Measurements from ENCODE around the gene GNA12.

The GNA12 gene

DNA sequence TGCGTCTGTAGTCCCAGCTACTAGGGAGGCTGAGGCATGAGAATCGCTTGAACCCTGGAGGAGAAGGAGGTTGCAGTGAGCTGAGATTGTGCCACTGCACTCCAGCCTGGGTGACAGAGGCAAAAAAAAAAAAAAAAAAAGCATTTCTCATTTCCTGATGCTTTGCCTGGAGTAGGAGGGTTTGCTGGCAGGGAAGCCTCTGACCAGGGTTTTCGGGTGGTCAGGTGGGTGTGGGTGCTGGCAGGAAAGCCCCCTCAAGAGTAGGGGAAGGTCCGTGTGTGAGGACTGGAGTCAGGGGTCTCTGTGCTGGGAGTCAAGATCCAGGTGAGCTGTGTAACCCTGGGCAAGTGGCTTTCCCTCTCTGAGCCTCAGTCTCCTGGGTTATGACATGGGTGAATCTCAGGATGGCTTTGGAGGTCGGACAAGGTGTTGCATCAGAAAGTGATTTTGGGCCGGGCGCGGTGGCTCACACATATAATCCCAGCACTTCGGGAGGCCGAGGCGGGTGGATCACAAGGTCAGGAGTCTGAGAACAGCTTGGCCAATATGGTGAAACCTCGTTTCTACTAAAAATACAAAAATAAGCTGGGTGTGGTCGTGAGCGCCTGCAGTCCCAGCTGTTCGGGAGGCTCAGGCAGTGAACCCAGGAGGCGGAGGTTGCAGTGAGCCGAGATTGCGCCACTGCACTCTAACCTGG, 152.9 kb downstream of the GNA12 start:
- TF ChIP-seq, protein P1, sequence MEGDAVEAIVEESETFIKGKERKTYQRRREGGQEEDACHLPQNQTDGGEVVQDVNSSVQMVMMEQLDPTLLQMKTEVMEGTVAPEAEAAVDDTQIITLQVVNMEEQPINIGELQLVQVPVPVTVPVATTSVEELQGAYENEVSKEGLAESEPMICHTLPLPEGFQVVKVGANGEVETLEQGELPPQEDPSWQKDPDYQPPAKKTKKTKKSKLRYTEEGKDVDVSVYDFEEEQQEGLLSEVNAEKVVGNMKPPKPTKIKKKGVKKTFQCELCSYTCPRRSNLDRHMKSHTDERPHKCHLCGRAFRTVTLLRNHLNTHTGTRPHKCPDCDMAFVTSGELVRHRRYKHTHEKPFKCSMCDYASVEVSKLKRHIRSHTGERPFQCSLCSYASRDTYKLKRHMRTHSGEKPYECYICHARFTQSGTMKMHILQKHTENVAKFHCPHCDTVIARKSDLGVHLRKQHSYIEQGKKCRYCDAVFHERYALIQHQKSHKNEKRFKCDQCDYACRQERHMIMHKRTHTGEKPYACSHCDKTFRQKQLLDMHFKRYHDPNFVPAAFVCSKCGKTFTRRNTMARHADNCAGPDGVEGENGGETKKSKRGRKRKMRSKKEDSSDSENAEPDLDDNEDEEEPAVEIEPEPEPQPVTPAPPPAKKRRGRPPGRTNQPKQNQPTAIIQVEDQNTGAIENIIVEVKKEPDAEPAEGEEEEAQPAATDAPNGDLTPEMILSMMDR (IDR thresholded peaks at IDR 0.05; ENCODE audit: insufficient read depth, low read length, poor library complexity, severe bottlenecking) = no peak
- no peak for TF ChIP-seq EZH2phosphoT487 (conservative IDR thresholded peaks at IDR 0.05; ENCODE audit: low read length)
- no peaks in the 10 kb centered on the region for H3K27me3 ChIP-seq (ENCODE audit: low read length)
- H3F3A ChIP-seq (ENCODE audit: insufficient read depth) = no peaks in the 10 kb centered on the region
- H3K9me2 ChIP-seq (replicated peaks; ENCODE audit: insufficient read depth, low read length) = no peaks in the 10 kb centered on the region
- no peak overlapping the region for H3K9ac ChIP-seq (ENCODE audit: low read length)
- no peak overlapping the region for H3K4me3 ChIP-seq (ENCODE audit: insufficient read depth, low read length, poor library complexity, severe bottlenecking)
- no peak overlapping the region for H3K4me2 ChIP-seq (ENCODE audit: low read depth, low read length, poor library complexity, severe bottlenecking)
- H3K36me3 ChIP-seq (ENCODE audit: low read length) = no peaks in the 10 kb centered on the region
- H2AFZ ChIP-seq (ENCODE audit: low read depth, low read length, severe bottlenecking) = no peak overlapping the region
- H3K9me3 ChIP-seq (ENCODE audit: insufficient read depth, low read length) = no peaks in the 10 kb centered on the region
- H4K20me1 ChIP-seq (ENCODE audit: low read depth, low read length) = no peaks in the 10 kb centered on the region
- no peaks in the 10 kb centered on the region for H3K79me2 ChIP-seq (ENCODE audit: insufficient read depth, low read length)
- H3K27ac ChIP-seq (ENCODE audit: low read depth, low read length) = no peak overlapping the region

GRCh38 chr7:2689951-2690705, 154.0 kb downstream of the GNA12 start:
- Histone ChIP-seq H2AFZ (ENCODE audit: low read depth, low read length, severe bottlenecking) (no peak overlapping the region), H3K27me3 (ENCODE audit: low read length) (no peaks in the 10 kb centered on the region), H3K4me3 (ENCODE audit: insufficient read depth, low read length, poor library complexity, severe bottlenecking) (no peak overlapping the region), H3K36me3 (ENCODE audit: low read length) (no peaks in the 10 kb centered on the region), H3K9me2 (replicated peaks; ENCODE audit: insufficient read depth, low read length) (no peaks in the 10 kb centered on the region), H4K20me1 (ENCODE audit: low read depth, low read length) (no peaks in the 10 kb centered on the region), H3K9ac (ENCODE audit: low read length) (no peak overlapping the region), H3K4me2 (ENCODE audit: low read depth, low read length, poor library complexity, severe bottlenecking) (no peak overlapping the region), H3K27ac (ENCODE audit: low read depth, low read length) (no peak overlapping the region), H3K79me2 (ENCODE audit: insufficient read depth, low read length) (no peaks in the 10 kb centered on the region), H3K9me3 (ENCODE audit: insufficient read depth, low read length) (no peaks in the 10 kb centered on the region), H3F3A (ENCODE audit: insufficient read depth) (no peaks in the 10 kb centered on the region)
- TF ChIP-seq, protein P1 (IDR thresholded peaks at IDR 0.05; ENCODE audit: insufficient read depth, low read length, poor library complexity, severe bottlenecking) = no peak
- TF ChIP-seq EZH2phosphoT487 (conservative IDR thresholded peaks at IDR 0.05; ENCODE audit: low read length) = no peak

- H3K27me3 ChIP-seq (ENCODE audit: low read length) = no peaks in the 10 kb centered on the region
- no peak overlapping the region for H2AFZ ChIP-seq (ENCODE audit: low read depth, low read length, severe bottlenecking)
- no peak for TF ChIP-seq EZH2phosphoT487 (conservative IDR thresholded peaks at IDR 0.05; ENCODE audit: low read length)
- TF ChIP-seq, protein P1 (IDR thresholded peaks at IDR 0.05; ENCODE audit: insufficient read depth, low read length, poor library complexity, severe bottlenecking) = no peak
- H3K4me2 ChIP-seq (ENCODE audit: low read depth, low read length, poor library complexity, severe bottlenecking) = peak overlapping the region; percentile 16
- no peak overlapping the region for H3K9ac ChIP-seq (ENCODE audit: low read length)
- H3K9me2 ChIP-seq (replicated peaks; ENCODE audit: insufficient read depth, low read length) = no peaks in the 10 kb centered on the region
- no peaks in the 10 kb centered on the region for H3K79me2 ChIP-seq (ENCODE audit: insufficient read depth, low read length)
- H3F3A ChIP-seq (ENCODE audit: insufficient read depth) = no peaks in the 10 kb centered on the region
- no peak overlapping the region for H3K27ac ChIP-seq (ENCODE audit: low read depth, low read length)
- no peaks in the 10 kb centered on the region for H3K9me3 ChIP-seq (ENCODE audit: insufficient read depth, low read length)
- no peaks in the 10 kb centered on the region for H3K36me3 ChIP-seq (ENCODE audit: low read length)
- no peaks in the 10 kb centered on the region for H4K20me1 ChIP-seq (ENCODE audit: low read depth, low read length)
- no peak overlapping the region for H3K4me3 ChIP-seq (ENCODE audit: insufficient read depth, low read length, poor library complexity, severe bottlenecking)
Measured at GRCh38 chr7:2689343-2689847, 154.7 kb downstream of the GNA12 start.

Data from SU-DHL-6 (cell line).